Urothelium cell line (cell line): ENCODE data around the gene ZNF438.

Source experiments
- DNase-seq: peaks from one replicate; pipeline ENCODE4 v3.0.0; 2011; ENCODE audit warnings: low spot score, mixed read lengths
- FAIRE-seq: peaks from 2 replicates; lab custom pipeline; 2011; peaks lifted over from hg19 to GRCh38; lab: Jason Lieb, UNC

Gene ZNF438

GRCh38 chr10:31014161-31014875 is 17.3 kb downstream of the ZNF438 start:
- DNase-seq = no peak
- FAIRE-seq = no peak

GRCh38 chr10:31013331-31013730 is 18.3 kb downstream of the ZNF438 start:
- DNase-seq (no peak), FAIRE-seq (no peak)

GRCh38 chr10:31011665-31012022 is 20.0 kb downstream of the ZNF438 start:
- FAIRE-seq = no peak
- no peak for DNase-seq

DNA sequence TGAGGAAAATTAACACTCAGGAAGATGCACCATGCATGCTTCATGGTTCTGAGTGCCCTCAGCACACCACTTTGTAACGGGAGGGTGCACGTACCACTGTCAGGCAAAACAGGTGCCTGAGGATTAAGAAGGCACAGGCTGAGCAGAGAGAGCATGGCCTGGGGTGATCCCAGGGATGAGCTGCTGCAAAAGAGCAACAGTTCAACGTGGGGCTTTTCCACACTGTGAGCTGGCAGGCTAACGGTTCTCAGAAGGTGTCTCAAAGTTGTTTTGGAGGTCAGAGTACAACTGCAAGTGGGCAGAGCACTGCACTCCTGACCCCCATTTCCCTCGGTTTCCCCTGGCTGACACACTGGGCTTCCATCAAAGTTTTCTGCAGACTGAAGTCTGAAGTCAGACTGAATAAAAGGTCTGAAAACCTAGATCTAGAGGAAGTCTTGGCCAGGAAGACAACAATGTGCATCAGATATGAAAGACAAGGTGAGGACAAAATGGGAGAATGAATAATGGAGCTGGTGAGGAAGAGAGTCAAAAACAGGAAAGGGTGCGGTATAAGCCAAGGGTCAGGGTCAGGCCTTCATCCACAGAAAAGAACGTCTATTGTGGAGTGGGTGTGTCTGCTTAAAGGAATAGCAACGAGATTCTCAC is 20.5 kb downstream of the ZNF438 start:
- FAIRE-seq = no peak
- no peak for DNase-seq

DNA sequence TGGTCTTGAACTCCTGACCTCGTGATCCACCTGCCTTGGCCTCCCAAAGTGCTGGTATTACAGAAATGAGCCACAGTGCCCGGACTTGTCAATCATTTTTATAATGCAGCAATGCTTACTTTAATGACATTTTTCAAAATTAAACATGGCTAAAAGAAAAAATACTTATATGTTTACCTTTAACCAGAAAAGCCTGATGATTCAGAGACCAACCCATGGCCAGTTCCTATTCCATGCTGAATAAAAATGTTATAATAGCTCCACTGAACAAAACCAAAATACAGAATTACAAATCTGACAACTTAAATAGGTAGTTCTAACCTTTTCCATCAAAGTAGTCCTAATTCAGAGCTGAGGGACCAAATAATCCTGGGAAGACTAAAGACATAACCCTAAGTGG is 21.6 kb downstream of the ZNF438 start:
- DNase-seq (no peak), FAIRE-seq (no peak)

DNA sequence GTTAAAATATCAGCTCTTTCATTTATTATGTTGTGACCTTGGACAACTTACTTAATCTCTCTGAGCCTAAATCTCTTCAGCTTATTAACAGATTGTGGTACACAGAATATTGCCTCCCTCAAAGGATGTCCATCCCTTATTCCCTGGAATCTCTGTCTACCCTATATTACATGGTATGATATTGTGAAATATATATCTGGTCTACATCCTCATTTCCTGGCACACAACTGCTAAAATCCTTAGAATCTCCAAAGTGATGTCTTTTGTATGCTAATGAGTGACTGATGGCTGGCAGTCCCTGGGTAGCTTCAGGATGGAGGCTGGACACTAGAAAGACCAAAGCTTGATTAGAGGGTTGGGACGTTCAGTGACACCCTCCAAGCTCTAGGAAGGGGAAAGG is 25.8 kb downstream of the ZNF438 start:
- FAIRE-seq (no peak), DNase-seq (no peak)

DNA sequence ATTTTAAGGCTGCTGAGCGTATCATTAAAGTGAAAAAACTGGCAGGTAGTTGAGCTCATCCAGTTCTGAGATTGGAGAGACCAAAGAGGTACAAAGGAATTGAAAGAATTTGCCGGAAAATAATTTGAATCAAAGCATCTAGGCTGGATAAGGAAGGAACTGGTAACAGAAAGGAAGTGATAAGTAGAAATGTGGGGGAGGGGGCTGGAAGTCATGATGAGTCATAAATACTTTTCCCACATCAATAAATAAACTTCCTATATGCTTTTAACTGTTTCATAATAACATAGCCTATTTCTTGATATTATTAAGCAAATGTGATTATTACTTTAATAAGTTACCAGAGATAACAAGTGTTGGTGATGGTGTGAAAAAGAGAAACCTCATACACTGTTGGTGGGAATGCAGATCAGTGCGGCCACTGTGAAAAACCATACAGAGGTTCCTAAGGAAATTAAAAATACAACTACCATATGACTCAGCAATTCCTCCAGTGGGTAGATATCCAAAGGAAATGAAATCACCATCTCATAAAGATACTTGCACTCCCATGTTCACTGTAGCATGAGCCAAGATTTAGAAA is 27.0 kb downstream of the ZNF438 start:
- FAIRE-seq (no peak), DNase-seq (peak; percentile 13)

- FAIRE-seq = no peak
- no peak for DNase-seq
Observed at GRCh38 chr10:31001740-31002139, 29.9 kb downstream of the ZNF438 start.

DNA sequence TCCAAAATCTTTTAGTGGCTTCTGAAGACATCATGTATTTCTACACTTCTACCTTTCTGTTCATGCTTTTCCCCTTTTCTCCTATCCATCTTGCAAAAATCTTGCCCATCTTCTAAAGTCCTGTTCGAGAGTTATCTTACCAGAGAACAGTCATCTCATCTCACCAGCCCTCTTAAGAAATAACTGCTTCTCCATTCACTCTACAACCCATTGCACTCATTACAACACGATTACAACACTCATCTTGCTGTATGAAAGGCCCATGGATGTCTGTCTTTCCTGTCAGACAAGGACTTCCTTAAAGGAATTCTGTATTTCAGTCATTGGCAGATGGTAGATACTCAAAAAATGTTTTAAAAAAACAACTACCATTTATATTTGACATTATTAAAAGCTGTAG is 30.8 kb downstream of the ZNF438 start:
- no peak for FAIRE-seq

GRCh38 chr10:31000071-31000782 is 31.4 kb downstream of the ZNF438 start:
- FAIRE-seq = no peak

More for the DNA sequence above, 30.8 kb downstream of the ZNF438 start:
- DNase-seq = no peak

DNA sequence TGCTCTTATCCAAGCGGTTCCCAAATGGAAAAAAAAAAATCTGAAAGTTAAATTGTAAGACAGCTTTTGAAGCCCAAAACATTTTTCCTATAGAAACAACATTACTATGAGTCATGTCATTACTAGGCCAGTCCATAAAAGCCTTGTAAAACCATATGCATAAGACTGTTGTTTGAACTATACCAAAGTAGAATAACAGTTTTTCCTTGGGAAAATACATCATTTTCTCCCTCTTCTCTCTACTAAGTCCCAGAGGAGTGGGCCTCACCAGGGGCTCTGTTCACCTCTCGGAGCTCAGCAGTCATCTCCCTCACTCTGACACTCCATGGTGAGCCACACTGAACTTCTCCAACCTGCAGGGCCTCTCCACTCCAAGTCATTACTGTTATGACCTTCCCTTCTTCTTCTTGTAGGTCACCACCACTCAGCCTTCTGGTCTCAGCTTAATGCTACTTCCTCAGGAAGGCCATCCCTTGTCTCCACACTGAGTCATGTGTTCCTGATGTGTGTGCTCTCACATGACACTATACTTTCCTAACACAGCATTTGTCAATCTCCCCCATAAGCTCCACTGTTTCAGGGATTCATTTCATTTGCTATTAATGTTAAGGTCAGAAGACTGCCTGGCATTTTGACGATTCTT is 32.5 kb downstream of the ZNF438 start:
- DNase-seq (no peak), FAIRE-seq (no peak)

More at GRCh38 chr10:31000071-31000782, 31.4 kb downstream of the ZNF438 start:
- DNase-seq = no peak

- DNase-seq (no peak), FAIRE-seq (no peak)
Observed at GRCh38 chr10:30997536-30998235, 34.0 kb downstream of the ZNF438 start.

DNA sequence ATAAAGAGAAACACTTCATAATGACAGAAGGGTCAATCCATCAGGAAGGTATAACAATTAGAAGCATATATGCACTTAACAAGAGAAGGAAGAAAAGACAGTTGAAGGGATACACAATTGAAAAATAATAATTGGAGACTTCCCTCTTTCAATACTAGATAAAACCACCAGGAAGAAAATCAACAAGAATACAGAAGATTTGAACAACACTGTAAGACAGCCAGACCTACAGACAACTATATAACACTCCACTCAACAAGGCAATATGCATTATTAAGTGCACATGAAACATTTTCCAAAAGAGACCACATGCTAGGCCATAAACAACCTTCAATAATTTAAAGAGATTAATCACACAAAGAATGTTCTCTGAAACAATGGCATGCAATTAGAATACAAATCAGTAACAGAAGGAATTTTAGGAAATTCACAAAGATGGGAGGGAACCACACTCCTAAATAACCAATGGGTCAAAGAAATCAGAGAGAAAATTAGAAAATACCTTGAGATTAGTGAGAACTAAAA is 35.1 kb downstream of the ZNF438 start:
- no peak for FAIRE-seq
- no peak for DNase-seq

- FAIRE-seq = no peak
- DNase-seq = no peak
Observed at GRCh38 chr10:30995081-30995770, 36.4 kb downstream of the ZNF438 start.

DNA sequence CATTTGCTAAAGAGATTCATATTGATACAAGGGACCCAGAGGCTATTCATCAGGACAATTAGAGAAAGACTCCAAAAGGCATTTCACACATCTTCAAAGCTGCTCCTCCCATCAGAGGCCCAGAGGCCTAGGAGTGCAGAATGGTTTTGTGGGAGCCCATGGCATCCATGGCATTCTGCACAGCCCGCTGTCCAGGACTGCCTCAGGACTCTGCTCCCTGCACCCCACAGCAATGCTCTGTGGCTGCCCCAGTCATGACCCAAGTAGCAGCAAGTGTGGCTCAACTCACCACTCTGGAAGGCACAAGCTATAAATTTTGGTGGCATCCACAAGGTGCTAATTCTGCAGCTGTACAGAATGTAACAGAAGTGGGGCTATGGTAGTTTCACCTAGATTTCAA is 38.5 kb downstream of the ZNF438 start:
- no peak for FAIRE-seq
- no peak for DNase-seq

GRCh38 chr10:30992681-30993080 is 39.0 kb downstream of the ZNF438 start:
- DNase-seq (no peak), FAIRE-seq (no peak)

DNA sequence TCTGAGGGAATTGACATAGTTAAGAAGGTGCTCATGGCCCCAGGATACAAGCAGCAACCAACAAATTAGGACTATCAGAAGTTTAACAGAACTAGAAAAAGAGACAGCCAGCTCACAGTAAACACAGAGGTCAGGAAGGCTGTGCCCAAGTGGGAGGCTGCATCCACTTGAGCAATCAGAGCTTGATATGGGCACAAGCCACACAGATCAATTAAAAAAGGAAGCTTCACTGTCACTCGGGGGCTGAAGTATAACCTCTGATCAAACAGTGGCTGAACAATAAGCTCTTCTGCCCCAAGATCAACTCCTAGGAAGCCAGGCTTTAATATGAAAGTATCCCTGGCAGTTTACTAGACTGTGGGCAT is 40.0 kb downstream of the ZNF438 start:
- FAIRE-seq (no peak), DNase-seq (no peak)

- DNase-seq (no peak), FAIRE-seq (no peak)
Observed at GRCh38 chr10:30990971-30991646, 40.6 kb downstream of the ZNF438 start.

- DNase-seq = no peak
- FAIRE-seq = no peak
Observed at GRCh38 chr10:30990351-30990750, 41.3 kb downstream of the ZNF438 start.
